Stomach (tissue), 9 donors: ENCODE measurements around the gene VPS9D1. TPM values are rescaled to one million over a fixed set of nuclear protein-coding genes. Genes with fewer than 3 reads are reported as not detected.

Experiments
- DNase-seq, 2 donors: peaks; one replicate each; pipeline versions ENCODE4 v3.0.0 to v3.0.0-alpha.2; 2013 to 2019
- H3K27ac ChIP-seq, 5 donors: fragments of 200-600 bp in 4 of 5; sonication (generic) in 4 of 5; one replicate each; pipeline ENCODE4 v1.5.1; 2013 to 2019; ENCODE audit warnings: mild to moderate bottlenecking in 1 of 5, moderate library complexity in 1 of 5
- H3K27me3 ChIP-seq, 3 donors: fragments of 200-600 bp; sonication (generic); one replicate each; pipeline ENCODE4 v1.5.1; 2017 to 2019; ENCODE audit warnings: mixed run types in 1 of 3
- H3K36me3 ChIP-seq, 4 donors: fragments of 200-600 bp; sonication (generic); 1 replicate in 3 of 4; 2 replicates in 1 of 4; pipeline ENCODE4 v1.5.1; 2016 to 2019
- H3K4me1 ChIP-seq, 4 donors: fragments of 200-600 bp; sonication (generic); one replicate each; pipeline ENCODE4 v1.5.1; 2016 to 2019
- H3K4me3 ChIP-seq, 4 donors: fragments of 200-600 bp; sonication (generic) in 3 of 4; one replicate each; pipeline ENCODE4 v1.5.1; 2016 to 2019; ENCODE audit warnings: mild to moderate bottlenecking in 1 of 4
- H3K9me3 ChIP-seq, 4 donors: fragments of 200-600 bp; sonication (generic); one replicate each; pipeline ENCODE4 v1.5.1; 2016 to 2019
- CTCF ChIP-seq, 7 experiments: fragments of 450-650 bp in 4 of 7; fragments of 200-600 bp in 3 of 7; sonication (generic) in 3 of 7; IDR thresholded peaks; one replicate each; pipeline ENCODE4 v1.5.1; 2016 to 2019; ENCODE audit warnings: antibody characterized with exemption in 7 of 7, control low read depth in 2 of 7, mild to moderate bottlenecking in 1 of 7
- EP300 ChIP-seq: sonication (generic); formaldehyde crosslinking; IDR thresholded peaks from one replicate; pipeline ENCODE4 v1.6.1; 2017; ENCODE audit warnings: antibody characterized with exemption
- POLR2A ChIP-seq, 4 donors: fragments of 450-650 bp; IDR thresholded peaks; one replicate each; pipeline ENCODE4 v1.6.1; 2016; ENCODE audit warnings: antibody characterized with exemption in 4 of 4, control low read depth in 2 of 4, mild to moderate bottlenecking in 1 of 4, moderate library complexity in 1 of 4
- POLR2AphosphoS5 ChIP-seq, 3 donors: sonication (generic); formaldehyde crosslinking; IDR thresholded peaks; one replicate each; pipeline ENCODE4 v1.6.1; 2016; ENCODE audit warnings: antibody characterized with exemption in 3 of 3
- WGBS, 5 donors: extraction: QIAGEN DNeasy Blood & Tissue Kit in 3 of 5; methylation state at CpG; one replicate each; pipeline versions ENCODE4 v1.1.5 to v1.1.7; 2013 to 2018; 5-methylcytosine and 5-hydroxymethylcytosine counted together
- intact Hi-C: fragments of 100-400 bp; cut with DNase I; formaldehyde crosslinking; loops from one replicate; pipeline ENCODE4 v1.15.1; 2023; ENCODE audit warnings: low total_unique reads
- polyA plus RNA-seq, 3 donors: library from polyadenylated mRNA; stranded (reverse); fragments of 200-250 nt; gene quantifications; one replicate each; pipeline ENCODE4 v1.2.3, GENCODE V29; 2013
- total RNA-seq, 5 donors: library from RNA; depleted of rRNA; stranded (reverse); fragments of >200 nt; gene quantifications; one replicate each; pipeline versions ENCODE4 v1.1.0 to v1.2.3, GENCODE V29; 2014 to 2016
- donor health status: healthy with polysubstance abuse.
- donor health status: Bipolar disorder and iron deficiency.
- donor health status: healthy.

The VPS9D1 gene
- total and polyA plus RNA-seq, 8 donors: 2.7 to 43.2 (median 8.8) TPM

GRCh38 chr16:89732918-89733242 lies 12.2 kb upstream of the VPS9D1 start:
- Histone ChIP-seq H3K27ac (no peak overlapping the region), H3K27me3 (no peaks in the 10 kb centered on the region), H3K9me3 (no peaks in the 10 kb centered on the region), H3K36me3 (peaks cover 92 to 98% (median 97%) of the 10 kb centered on the region in 4 donors), H3K4me3 (no peak overlapping the region), H3K4me1 (no peaks in the 10 kb centered on the region)
- no peak for DNase-seq
- no peak for TF ChIP-seq CTCF (IDR thresholded peaks at IDR 0.05)
- no peak for TF ChIP-seq EP300
- no peak for TF ChIP-seq POLR2AphosphoS5 (IDR thresholded peaks at IDR 0.05)
- 84 to 95% (median 94%) methylated on average over 9 of the region's 9 CpGs for WGBS, 5 donors
- intact Hi-C loops: no loop called here

- DNase-seq: no peak
- Histone ChIP-seq H3K4me3 (no peak overlapping the region), H3K36me3 (peaks cover 92 to 98% (median 97%) of the 10 kb centered on the region in 4 donors), H3K4me1 (no peaks in the 10 kb centered on the region), H3K27me3 (no peaks in the 10 kb centered on the region), H3K27ac (no peak overlapping the region), H3K9me3 (no peaks in the 10 kb centered on the region)
- TF ChIP-seq POLR2A (IDR thresholded peaks at IDR 0.05) (no peak), POLR2AphosphoS5 (IDR thresholded peaks at IDR 0.05) (no peak), EP300 (no peak), CTCF (IDR thresholded peaks at IDR 0.05) (no peak)
- 85 to 90% (median 89%) methylated on average over 18 to 24 of the region's 24 CpGs for WGBS, 5 donors
- intact Hi-C loops: no loop called here
Observed at GRCh38 chr16:89732142-89732917, 11.6 kb upstream of the VPS9D1 start.

- Histone ChIP-seq H3K4me1 (peaks cover 0 to 14% (median 1%) of the 10 kb centered on the region in 4 donors), H3K27me3 (no peaks in the 10 kb centered on the region), H3K4me3 (no peak overlapping the region), H3K9me3 (no peaks in the 10 kb centered on the region), H3K36me3 (peaks cover 80 to 98% (median 97%) of the 10 kb centered on the region in 4 donors), H3K27ac (no peak overlapping the region)
- intact Hi-C loops: no loop called here
- DNase-seq: no peak
- TF ChIP-seq EP300: no peak
- TF ChIP-seq CTCF (IDR thresholded peaks at IDR 0.05): no peak
- TF ChIP-seq POLR2AphosphoS5 (IDR thresholded peaks at IDR 0.05): no peak
- no peak for TF ChIP-seq POLR2A (IDR thresholded peaks at IDR 0.05)
- 82 to 89% (median 84%) methylated on average over 14 to 22 of the region's 22 CpGs for WGBS, 5 donors
Observed at GRCh38 chr16:89730610-89731234, 10.0 kb upstream of the VPS9D1 start.

GRCh38 chr16:89729863-89730593 lies 9.3 kb upstream of the VPS9D1 start:
- WGBS, 5 donors: 69 to 84% (median 79%) methylated on average over 10 to 14 of the region's 14 CpGs
- TF ChIP-seq POLR2AphosphoS5 (IDR thresholded peaks at IDR 0.05) (no peak), CTCF (IDR thresholded peaks at IDR 0.05) (no peak), POLR2A (IDR thresholded peaks at IDR 0.05) (no peak)
- Histone ChIP-seq H3K4me1 (peaks cover 0 to 21% (median 2%) of the 10 kb centered on the region in 4 donors), H3K4me3 (no peak overlapping the region), H3K36me3 (peaks cover 73 to 98% (median 97%) of the 10 kb centered on the region in 4 donors), H3K9me3 (no peaks in the 10 kb centered on the region), H3K27me3 (no peaks in the 10 kb centered on the region), H3K27ac (no peak overlapping the region)
- DNase-seq: no peak
- intact Hi-C loops: no loop called here
